ENCODE measurements around the gene VASP. TPM values are rescaled to one million over a fixed set of nuclear protein-coding genes. Genes with fewer than 3 reads are reported as not detected.

Gene VASP
- total and polyA plus RNA-seq, 2 donors (not counting 1 experiment from before 2014, with no cell fraction given) = 40.3 to 67.9 TPM

DNA sequence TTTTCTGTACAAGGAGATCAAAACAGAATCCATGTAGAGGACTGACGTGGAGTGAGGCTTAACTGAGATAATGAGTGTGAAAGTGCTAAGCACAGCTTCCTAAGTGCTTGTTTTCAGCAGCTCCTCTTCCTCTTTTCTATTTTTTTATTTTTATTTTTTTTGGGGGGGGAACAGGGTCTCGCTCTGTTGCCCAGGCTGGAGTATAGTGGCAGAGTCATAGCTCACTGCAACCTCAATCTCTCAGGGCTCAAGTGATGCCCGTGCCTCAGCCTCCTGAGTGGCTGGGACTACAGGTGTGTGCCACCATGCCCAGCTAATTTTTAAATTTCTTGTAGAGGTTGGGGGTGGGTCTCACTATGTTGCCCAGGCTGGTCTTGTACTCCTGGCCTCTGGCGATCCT lies 45.1 kb upstream of the VASP start:
- H3K9ac ChIP-seq (ENCODE audit: insufficient read depth, low read length) = no peak overlapping the region
- TF ChIP-seq, protein P1, sequence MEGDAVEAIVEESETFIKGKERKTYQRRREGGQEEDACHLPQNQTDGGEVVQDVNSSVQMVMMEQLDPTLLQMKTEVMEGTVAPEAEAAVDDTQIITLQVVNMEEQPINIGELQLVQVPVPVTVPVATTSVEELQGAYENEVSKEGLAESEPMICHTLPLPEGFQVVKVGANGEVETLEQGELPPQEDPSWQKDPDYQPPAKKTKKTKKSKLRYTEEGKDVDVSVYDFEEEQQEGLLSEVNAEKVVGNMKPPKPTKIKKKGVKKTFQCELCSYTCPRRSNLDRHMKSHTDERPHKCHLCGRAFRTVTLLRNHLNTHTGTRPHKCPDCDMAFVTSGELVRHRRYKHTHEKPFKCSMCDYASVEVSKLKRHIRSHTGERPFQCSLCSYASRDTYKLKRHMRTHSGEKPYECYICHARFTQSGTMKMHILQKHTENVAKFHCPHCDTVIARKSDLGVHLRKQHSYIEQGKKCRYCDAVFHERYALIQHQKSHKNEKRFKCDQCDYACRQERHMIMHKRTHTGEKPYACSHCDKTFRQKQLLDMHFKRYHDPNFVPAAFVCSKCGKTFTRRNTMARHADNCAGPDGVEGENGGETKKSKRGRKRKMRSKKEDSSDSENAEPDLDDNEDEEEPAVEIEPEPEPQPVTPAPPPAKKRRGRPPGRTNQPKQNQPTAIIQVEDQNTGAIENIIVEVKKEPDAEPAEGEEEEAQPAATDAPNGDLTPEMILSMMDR (conservative IDR thresholded peaks at IDR 0.05 in 1 of 2, IDR thresholded peaks at IDR 0.05 in 1 of 2; ENCODE audit: low read depth in 1 of 2, low read length in 2 of 2) = no peak
- TF ChIP-seq EZH2 (IDR thresholded peaks at IDR 0.05; ENCODE audit: low read length, missing control alignments) = no peak
- no peak overlapping the region for H3K4me2 ChIP-seq (ENCODE audit: extremely low read depth, insufficient read depth, low read length)
- no peaks in the 10 kb centered on the region for H4K20me1 ChIP-seq (ENCODE audit: control insufficient read depth, extremely low read depth, insufficient read depth, low read length)
- no peaks in the 10 kb centered on the region for H3K36me3 ChIP-seq (ENCODE audit: control insufficient read depth, insufficient read depth, low read length)
- no peaks in the 10 kb centered on the region for H3K27me3 ChIP-seq (ENCODE audit: control insufficient read depth, insufficient read depth, low read length)
- no peak overlapping the region for H3K27ac ChIP-seq (ENCODE audit: insufficient read depth, low read length)
- peaks cover 2% of the 10 kb centered on the region for H3K4me1 ChIP-seq (ENCODE audit: control insufficient read depth, extremely low read depth, insufficient read depth, low read length)
- no peaks in the 10 kb centered on the region for H3K9me3 ChIP-seq (ENCODE audit: control insufficient read depth, insufficient read depth, low read depth, low read length)
- H2AFZ ChIP-seq (ENCODE audit: low read length) = no peak overlapping the region
- no peak for DNase-seq (ENCODE audit: low read depth in 2 of 2)
- H3K79me2 ChIP-seq (ENCODE audit: control insufficient read depth, insufficient read depth, low read length) = no peaks in the 10 kb centered on the region
- no peak overlapping the region for H3K4me3 ChIP-seq (replicated peaks in 1 of 4; ENCODE audit: control extremely low read depth in 1 of 4, insufficient read depth in 1 of 4, low read depth in 3 of 4, low read length in 4 of 4)

- H3K36me3 ChIP-seq (ENCODE audit: control insufficient read depth, insufficient read depth, low read length) = no peaks in the 10 kb centered on the region
- H3K27ac ChIP-seq (ENCODE audit: insufficient read depth, low read length) = no peak overlapping the region
- H3K9ac ChIP-seq (ENCODE audit: insufficient read depth, low read length) = no peak overlapping the region
- H3K27me3 ChIP-seq (ENCODE audit: control insufficient read depth, insufficient read depth, low read length) = no peaks in the 10 kb centered on the region
- H3K4me1 ChIP-seq (ENCODE audit: control insufficient read depth, extremely low read depth, insufficient read depth, low read length) = peaks cover 3% of the 10 kb centered on the region
- H3K9me3 ChIP-seq (ENCODE audit: control insufficient read depth, insufficient read depth, low read depth, low read length) = no peaks in the 10 kb centered on the region
- no peak overlapping the region for H3K4me2 ChIP-seq (ENCODE audit: extremely low read depth, insufficient read depth, low read length)
- no peaks in the 10 kb centered on the region for H4K20me1 ChIP-seq (ENCODE audit: control insufficient read depth, extremely low read depth, insufficient read depth, low read length)
- TF ChIP-seq, protein P1 (conservative IDR thresholded peaks at IDR 0.05 in 1 of 2, IDR thresholded peaks at IDR 0.05 in 1 of 2; ENCODE audit: low read depth in 1 of 2, low read length in 2 of 2) = no peak
- no peak for TF ChIP-seq EZH2 (IDR thresholded peaks at IDR 0.05; ENCODE audit: low read length, missing control alignments)
- H2AFZ ChIP-seq (ENCODE audit: low read length) = no peak overlapping the region
- DNase-seq (ENCODE audit: low read depth in 2 of 2) = no peak
- H3K79me2 ChIP-seq (ENCODE audit: control insufficient read depth, insufficient read depth, low read length) = peaks cover 2% of the 10 kb centered on the region
- no peak overlapping the region for H3K4me3 ChIP-seq (replicated peaks in 1 of 4; ENCODE audit: control extremely low read depth in 1 of 4, insufficient read depth in 1 of 4, low read depth in 3 of 4, low read length in 4 of 4)
Observed at GRCh38 chr19:45463241-45463640, 44.0 kb upstream of the VASP start.

- DNase-seq (ENCODE audit: low read depth in 2 of 2) = no peak
- TF ChIP-seq, protein P1 (conservative IDR thresholded peaks at IDR 0.05 in 1 of 2, IDR thresholded peaks at IDR 0.05 in 1 of 2; ENCODE audit: low read depth in 1 of 2, low read length in 2 of 2) = no peak
- TF ChIP-seq EZH2 (IDR thresholded peaks at IDR 0.05; ENCODE audit: low read length, missing control alignments) = no peak
- H4K20me1 ChIP-seq (ENCODE audit: control insufficient read depth, extremely low read depth, insufficient read depth, low read length) = no peaks in the 10 kb centered on the region
- no peaks in the 10 kb centered on the region for H3K9me3 ChIP-seq (ENCODE audit: control insufficient read depth, insufficient read depth, low read depth, low read length)
- H3K79me2 ChIP-seq (ENCODE audit: control insufficient read depth, insufficient read depth, low read length) = peaks cover 5% of the 10 kb centered on the region
- no peak overlapping the region for H2AFZ ChIP-seq (ENCODE audit: low read length)
- H3K27ac ChIP-seq (ENCODE audit: insufficient read depth, low read length) = no peak overlapping the region
- H3K4me1 ChIP-seq (ENCODE audit: control insufficient read depth, extremely low read depth, insufficient read depth, low read length) = peaks cover 3% of the 10 kb centered on the region
- no peak overlapping the region for H3K9ac ChIP-seq (ENCODE audit: insufficient read depth, low read length)
- H3K4me3 ChIP-seq (replicated peaks in 1 of 4; ENCODE audit: control extremely low read depth in 1 of 4, insufficient read depth in 1 of 4, low read depth in 3 of 4, low read length in 4 of 4) = no peak overlapping the region
- no peaks in the 10 kb centered on the region for H3K36me3 ChIP-seq (ENCODE audit: control insufficient read depth, insufficient read depth, low read length)
- H3K27me3 ChIP-seq (ENCODE audit: control insufficient read depth, insufficient read depth, low read length) = no peaks in the 10 kb centered on the region
- no peak overlapping the region for H3K4me2 ChIP-seq (ENCODE audit: extremely low read depth, insufficient read depth, low read length)
Observed at GRCh38 chr19:45464274-45464673, 43.0 kb upstream of the VASP start.

Measured in fibroblast of lung (primary cell).